ENCODE data around the gene MACROD2. TPM values are rescaled to one million over a fixed set of nuclear protein-coding genes. Genes with fewer than 3 reads are reported as not detected.

Gene MACROD2
- polyA plus RNA-seq, 1 donor (not counting 4 experiments of a cell fraction or from before 2014, with no cell fraction given): 0.71 TPM

DNA sequence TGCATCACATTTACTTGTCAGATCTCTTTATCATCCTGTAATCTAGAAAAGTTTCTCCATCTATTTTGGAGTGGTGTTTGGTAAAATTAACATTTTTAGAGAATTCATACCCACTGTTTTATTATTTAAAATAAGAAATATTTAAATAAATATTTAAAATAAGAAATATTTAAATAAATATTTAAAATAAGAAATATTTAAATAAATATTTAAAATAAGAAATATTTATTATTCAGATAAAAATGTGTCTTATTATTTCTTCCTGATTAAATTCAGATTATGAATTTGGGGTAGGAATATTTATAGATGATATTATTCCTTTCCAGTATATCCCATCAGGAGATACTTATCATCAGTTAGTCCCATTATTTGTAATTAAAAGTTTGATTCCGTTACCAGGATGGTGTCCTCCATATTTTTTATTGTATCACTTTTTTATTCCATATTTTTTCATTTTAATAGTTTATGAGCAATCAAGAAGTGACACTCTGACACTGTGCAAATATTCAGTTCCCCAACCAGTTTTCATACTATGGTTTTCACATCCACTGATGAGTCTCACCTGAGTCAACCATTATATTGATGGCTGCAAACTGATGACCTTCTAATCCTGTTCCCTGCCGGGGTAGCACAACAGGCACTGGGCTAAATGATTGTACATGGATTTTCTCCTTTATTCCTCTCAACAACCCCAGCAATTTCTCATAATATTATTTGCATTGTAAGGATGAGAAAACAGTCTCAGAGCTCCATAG, 1555.0 kb downstream of the MACROD2 start:
- dilution Hi-C loops (cut with MboI; ENCODE audit: extremely low pct_ligation_motif_present, low sequenced_read_pairs): no loop called here
- Histone ChIP-seq H3K9me3 (ENCODE audit: control insufficient read depth, low read depth, low read length) (peaks cover 10% of the 10 kb centered on the region), H3K4me1 (ENCODE audit: control insufficient read depth, extremely low read depth, insufficient read depth, low read length) (no peaks in the 10 kb centered on the region), H3K9ac (ENCODE audit: control insufficient read depth, extremely low read depth, insufficient read depth, low read length) (no peak overlapping the region), H3K9me1 (ENCODE audit: control insufficient read depth, extremely low read depth, insufficient read depth, low read length) (no peaks in the 10 kb centered on the region), H2AFZ (ENCODE audit: control insufficient read depth, low read length) (no peak overlapping the region), H3K27me3 (ENCODE audit: control insufficient read depth, extremely low read depth, insufficient read depth, low read length) (no peaks in the 10 kb centered on the region), H3K4me3 (ENCODE audit: control insufficient read depth in 2 of 3, extremely low read depth in 1 of 3, insufficient read depth in 2 of 3, low read depth in 1 of 3, low read length in 3 of 3) (no peak overlapping the region), H3K36me3 (ENCODE audit: control insufficient read depth in 2 of 2, extremely low read depth in 1 of 2, insufficient read depth in 2 of 2, low read length in 2 of 2) (no peaks in the 10 kb centered on the region), H3K27ac (ENCODE audit: control insufficient read depth, insufficient read depth, low read length) (no peak overlapping the region), H3K4me2 (ENCODE audit: control insufficient read depth, extremely low read depth, insufficient read depth, low read depth, low read length) (no peak overlapping the region), H3K79me2 (ENCODE audit: control insufficient read depth, insufficient read depth, low read length) (no peaks in the 10 kb centered on the region), H4K20me1 (ENCODE audit: control insufficient read depth, extremely low read depth, insufficient read depth, low read length) (no peaks in the 10 kb centered on the region)
- FAIRE-seq (no peak), DNase-seq (ENCODE audit: low read depth, low spot score) (no peak)
- TF ChIP-seq CTCF (optimal IDR thresholded peaks at IDR 0.05 in 1 of 3, IDR thresholded peaks at IDR 0.05 in 1 of 3, conservative IDR thresholded peaks at IDR 0.05 in 1 of 3; ENCODE audit: extremely low read depth in 1 of 3, insufficient read depth in 2 of 3, low read length in 3 of 3): no peak
- TF ChIP-seq EZH2 (IDR thresholded peaks at IDR 0.05; ENCODE audit: low read length): no peak

GRCh38 chr20:15555913-15556312, 1560.6 kb downstream of the MACROD2 start:
- no peak overlapping the region for H2AFZ ChIP-seq (ENCODE audit: control insufficient read depth, low read length)
- H4K20me1 ChIP-seq (ENCODE audit: control insufficient read depth, extremely low read depth, insufficient read depth, low read length): no peaks in the 10 kb centered on the region
- H3K4me3 ChIP-seq (ENCODE audit: control insufficient read depth in 2 of 3, extremely low read depth in 1 of 3, insufficient read depth in 2 of 3, low read depth in 1 of 3, low read length in 3 of 3): no peak overlapping the region
- DNase-seq (ENCODE audit: low read depth, low spot score) (no peak), FAIRE-seq (no peak)
- peaks cover 9% of the 10 kb centered on the region for H3K9me3 ChIP-seq (ENCODE audit: control insufficient read depth, low read depth, low read length)
- no peaks in the 10 kb centered on the region for H3K9me1 ChIP-seq (ENCODE audit: control insufficient read depth, extremely low read depth, insufficient read depth, low read length)
- no peaks in the 10 kb centered on the region for H3K4me1 ChIP-seq (ENCODE audit: control insufficient read depth, extremely low read depth, insufficient read depth, low read length)
- dilution Hi-C loops (cut with MboI; ENCODE audit: extremely low pct_ligation_motif_present, low sequenced_read_pairs): no loop called here
- H3K4me2 ChIP-seq (ENCODE audit: control insufficient read depth, extremely low read depth, insufficient read depth, low read depth, low read length): no peak overlapping the region
- no peaks in the 10 kb centered on the region for H3K79me2 ChIP-seq (ENCODE audit: control insufficient read depth, insufficient read depth, low read length)
- no peak overlapping the region for H3K9ac ChIP-seq (ENCODE audit: control insufficient read depth, extremely low read depth, insufficient read depth, low read length)
- H3K36me3 ChIP-seq (ENCODE audit: control insufficient read depth in 2 of 2, extremely low read depth in 1 of 2, insufficient read depth in 2 of 2, low read length in 2 of 2): no peaks in the 10 kb centered on the region
- no peaks in the 10 kb centered on the region for H3K27me3 ChIP-seq (ENCODE audit: control insufficient read depth, extremely low read depth, insufficient read depth, low read length)
- no peak for TF ChIP-seq EZH2 (IDR thresholded peaks at IDR 0.05; ENCODE audit: low read length)
- TF ChIP-seq CTCF (optimal IDR thresholded peaks at IDR 0.05 in 1 of 3, IDR thresholded peaks at IDR 0.05 in 1 of 3, conservative IDR thresholded peaks at IDR 0.05 in 1 of 3; ENCODE audit: extremely low read depth in 1 of 3, insufficient read depth in 2 of 3, low read length in 3 of 3): no peak
- no peak overlapping the region for H3K27ac ChIP-seq (ENCODE audit: control insufficient read depth, insufficient read depth, low read length)
